ENCODE results near the gene REPS2. TPM values are rescaled to one million over a fixed set of nuclear protein-coding genes. Genes with fewer than 3 reads are reported as not detected.

REPS2 gene
- total RNA-seq, 1 experiment from 2014 or later, result 0.04 TPM

DNA sequence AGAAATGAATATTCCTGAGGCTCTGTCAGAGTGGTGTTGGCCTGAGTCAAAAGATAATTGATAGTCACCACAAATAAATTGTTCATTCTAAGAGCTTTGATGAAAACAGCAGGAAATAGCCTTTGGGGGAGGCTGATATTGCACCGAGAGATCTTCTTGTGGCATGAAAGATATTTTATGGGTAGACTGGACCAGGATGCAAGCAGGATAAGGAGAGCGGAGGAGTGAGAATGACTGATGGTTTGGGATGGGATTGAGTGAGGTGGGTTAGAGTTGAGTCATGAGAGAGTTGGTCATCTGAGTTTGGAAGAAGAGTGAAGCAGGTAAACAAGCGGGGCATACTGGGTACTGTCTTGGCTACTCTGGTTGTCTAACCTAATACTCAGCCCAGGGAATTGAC is 88.7 kb downstream of the REPS2 start:
- Histone ChIP-seq H3K4me3 (ENCODE audit: low read depth, low read length, poor library complexity, severe bottlenecking) (no peak overlapping the region), H3K27me3 (replicated peaks; ENCODE audit: insufficient read depth, low read depth, low read length, poor library complexity) (peaks cover 7% of the 10 kb centered on the region), H3K4me1 (ENCODE audit: insufficient read depth, low read length, poor library complexity, severe bottlenecking) (no peaks in the 10 kb centered on the region), H3K9me3 (ENCODE audit: low read depth, low read length, poor library complexity, severe bottlenecking) (no peaks in the 10 kb centered on the region), H3K27ac (ENCODE audit: low read depth, low read length, poor library complexity, severe bottlenecking) (no peak overlapping the region), H3K36me3 (ENCODE audit: insufficient read depth, low read length, poor library complexity, severe bottlenecking) (no peaks in the 10 kb centered on the region)
- no TSS peak for BruUV-seq (replicated peaks)
- POLR2A ChIA-PET (ENCODE audit: low non-redundant PET), result no interaction called here
- intact Hi-C loops (cut with micrococcal nuclease; ENCODE audit: unreplicated experiment), result no loop called here
- CTCF ChIA-PET, result no interaction called here
- TF ChIP-seq, protein P1, sequence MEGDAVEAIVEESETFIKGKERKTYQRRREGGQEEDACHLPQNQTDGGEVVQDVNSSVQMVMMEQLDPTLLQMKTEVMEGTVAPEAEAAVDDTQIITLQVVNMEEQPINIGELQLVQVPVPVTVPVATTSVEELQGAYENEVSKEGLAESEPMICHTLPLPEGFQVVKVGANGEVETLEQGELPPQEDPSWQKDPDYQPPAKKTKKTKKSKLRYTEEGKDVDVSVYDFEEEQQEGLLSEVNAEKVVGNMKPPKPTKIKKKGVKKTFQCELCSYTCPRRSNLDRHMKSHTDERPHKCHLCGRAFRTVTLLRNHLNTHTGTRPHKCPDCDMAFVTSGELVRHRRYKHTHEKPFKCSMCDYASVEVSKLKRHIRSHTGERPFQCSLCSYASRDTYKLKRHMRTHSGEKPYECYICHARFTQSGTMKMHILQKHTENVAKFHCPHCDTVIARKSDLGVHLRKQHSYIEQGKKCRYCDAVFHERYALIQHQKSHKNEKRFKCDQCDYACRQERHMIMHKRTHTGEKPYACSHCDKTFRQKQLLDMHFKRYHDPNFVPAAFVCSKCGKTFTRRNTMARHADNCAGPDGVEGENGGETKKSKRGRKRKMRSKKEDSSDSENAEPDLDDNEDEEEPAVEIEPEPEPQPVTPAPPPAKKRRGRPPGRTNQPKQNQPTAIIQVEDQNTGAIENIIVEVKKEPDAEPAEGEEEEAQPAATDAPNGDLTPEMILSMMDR (conservative IDR thresholded peaks at IDR 0.05; ENCODE audit: low read depth, low read length), result no peak
- no peak for TF ChIP-seq EZH2 (IDR thresholded peaks at IDR 0.05; ENCODE audit: borderline replicate concordance, low read depth, low read length, poor library complexity, severe bottlenecking)
- DNase-seq (ENCODE audit: low spot score), result no peak

DNA sequence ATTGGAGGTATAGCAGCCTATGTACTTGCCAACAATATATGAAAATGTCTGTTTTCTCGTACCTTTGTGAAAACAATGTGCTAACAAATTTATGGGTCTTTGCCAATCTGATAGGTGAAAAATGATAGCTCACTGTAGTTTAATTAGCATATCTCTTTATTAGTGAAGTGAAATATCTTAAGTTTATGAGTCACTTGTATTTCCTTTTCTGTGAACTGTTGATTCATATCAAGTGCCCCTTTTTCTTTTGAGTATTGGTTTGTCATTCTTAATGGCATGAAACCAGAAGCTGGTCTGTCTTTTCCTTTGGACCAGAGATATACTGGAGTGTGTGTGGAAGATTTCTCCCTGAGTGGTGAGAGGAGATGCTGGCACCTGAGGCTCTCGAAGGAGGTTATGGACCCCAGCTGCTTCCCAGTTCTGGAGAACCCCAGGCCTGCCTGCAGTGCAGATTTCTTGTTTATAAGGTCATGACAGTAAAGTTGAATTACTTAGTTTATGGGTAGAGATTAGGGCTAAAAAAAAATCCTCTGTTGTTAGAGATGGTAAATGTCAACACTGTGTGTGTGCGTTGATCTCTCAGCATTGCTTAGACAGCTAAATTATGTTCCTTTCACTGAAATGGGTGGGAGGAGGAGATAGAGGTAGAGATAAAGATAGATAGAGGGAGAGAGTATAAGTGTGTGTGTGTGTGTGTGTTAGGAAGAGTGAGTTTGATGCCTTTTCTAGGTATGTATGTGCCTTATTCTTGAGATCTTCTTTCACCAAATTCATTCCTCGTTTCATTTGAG is 89.9 kb downstream of the REPS2 start:
- BruUV-seq (replicated peaks), result no TSS peak
- POLR2A ChIA-PET (ENCODE audit: low non-redundant PET), result no interaction called here
- no peak overlapping the region for H3K27ac ChIP-seq (ENCODE audit: low read depth, low read length, poor library complexity, severe bottlenecking)

DNA sequence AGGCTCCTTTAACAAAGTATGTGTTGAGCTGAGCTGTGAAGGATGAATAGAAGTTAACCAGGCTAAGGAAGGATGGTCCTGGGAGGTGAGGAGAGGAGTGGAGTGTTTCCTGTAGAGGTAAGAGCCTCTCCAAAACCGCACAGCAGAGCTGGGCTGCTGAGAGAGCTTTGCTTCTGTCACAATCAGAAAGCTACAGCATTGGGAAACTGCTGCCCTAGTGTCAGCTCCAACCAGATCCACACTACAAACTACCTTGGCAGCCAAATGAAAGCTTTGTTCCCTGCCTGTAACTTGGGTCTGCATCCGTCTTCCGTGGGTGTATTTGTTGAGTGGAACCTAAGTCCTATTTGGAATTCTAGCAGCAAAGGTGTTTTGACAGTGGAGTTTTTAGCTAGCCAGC is 91.8 kb downstream of the REPS2 start:
- intact Hi-C loops (cut with micrococcal nuclease; ENCODE audit: unreplicated experiment), result no loop called here
- H3K9me3 ChIP-seq (ENCODE audit: low read depth, low read length, poor library complexity, severe bottlenecking), result no peaks in the 10 kb centered on the region
- H3K27me3 ChIP-seq (replicated peaks; ENCODE audit: insufficient read depth, low read depth, low read length, poor library complexity), result peaks cover 3% of the 10 kb centered on the region
- ChIA-PET CTCF (no interaction called here), POLR2A (ENCODE audit: low non-redundant PET) (no interaction called here)
- no peak for TF ChIP-seq EZH2 (IDR thresholded peaks at IDR 0.05; ENCODE audit: borderline replicate concordance, low read depth, low read length, poor library complexity, severe bottlenecking)
- TF ChIP-seq, protein P1 (conservative IDR thresholded peaks at IDR 0.05; ENCODE audit: low read depth, low read length), result no peak
- H3K4me3 ChIP-seq (ENCODE audit: low read depth, low read length, poor library complexity, severe bottlenecking), result no peak overlapping the region
- no peak for DNase-seq (ENCODE audit: low spot score)
- no peak overlapping the region for H3K27ac ChIP-seq (ENCODE audit: low read depth, low read length, poor library complexity, severe bottlenecking)
- H3K4me1 ChIP-seq (ENCODE audit: insufficient read depth, low read length, poor library complexity, severe bottlenecking), result no peaks in the 10 kb centered on the region
- no peaks in the 10 kb centered on the region for H3K36me3 ChIP-seq (ENCODE audit: insufficient read depth, low read length, poor library complexity, severe bottlenecking)
- no TSS peak for BruUV-seq (replicated peaks)

More for the DNA sequence above, 89.9 kb downstream of the REPS2 start:
- intact Hi-C loops (cut with micrococcal nuclease; ENCODE audit: unreplicated experiment), result no loop called here
- no peak for DNase-seq (ENCODE audit: low spot score)
- CTCF ChIA-PET, result no interaction called here
- Histone ChIP-seq H3K9me3 (ENCODE audit: low read depth, low read length, poor library complexity, severe bottlenecking) (no peaks in the 10 kb centered on the region), H3K36me3 (ENCODE audit: insufficient read depth, low read length, poor library complexity, severe bottlenecking) (no peaks in the 10 kb centered on the region), H3K27me3 (replicated peaks; ENCODE audit: insufficient read depth, low read depth, low read length, poor library complexity) (peaks cover 3% of the 10 kb centered on the region), H3K4me1 (ENCODE audit: insufficient read depth, low read length, poor library complexity, severe bottlenecking) (no peaks in the 10 kb centered on the region), H3K4me3 (ENCODE audit: low read depth, low read length, poor library complexity, severe bottlenecking) (no peak overlapping the region)
- TF ChIP-seq, protein P1 (conservative IDR thresholded peaks at IDR 0.05; ENCODE audit: low read depth, low read length), result no peak

Data from A673 (cell line).